HepG2 (cell line): ENCODE results near the gene SLC35F6. TPM values are rescaled to one million over a fixed set of nuclear protein-coding genes. Genes with fewer than 3 reads are reported as not detected.
A peak's percentile ranks its signal among the peaks of the same experiment; 100 is the strongest.

Source experiments
- ATF1 ChIP-seq: IDR thresholded peaks from 2 replicates; pipeline ENCODE4 v1.6.1; 2016; ENCODE audit warnings: mild to moderate bottlenecking, control low read depth
- DNMT3B ChIP-seq: conservative IDR thresholded peaks from 2 replicates; pipeline ENCODE4 v1.6.1; 2016; ENCODE audit warnings: missing biosample characterization, control low read depth
- HNF4G ChIP-seq, 2 experiments: sonication (generic) in 1 of 2; formaldehyde crosslinking in 1 of 2; IDR thresholded peaks; 2 replicates each; pipeline versions ENCODE4 v1.4.0 to v1.6.1; 2011 to 2020; ENCODE audit warnings: borderline replicate concordance in 2 of 2, low read depth in 2 of 2, mild to moderate bottlenecking in 2 of 2, low read length in 1 of 2, missing genetic modification reagents in 1 of 2, moderate library complexity in 1 of 2
- JUND ChIP-seq: sonication (generic); formaldehyde crosslinking; IDR thresholded peaks from 2 replicates; pipeline ENCODE4 v1.8.0; 2022; ENCODE audit warnings: mild to moderate bottlenecking, missing genetic modification reagents
- KDM6A ChIP-seq: IDR thresholded peaks from 2 replicates; pipeline ENCODE4 v1.6.1; 2016; ENCODE audit warnings: low read depth
- MYC ChIP-seq: sonication (generic); formaldehyde crosslinking; IDR thresholded peaks from 2 replicates; pipeline ENCODE4 v1.9.0; 2021; ENCODE audit warnings: missing genetic modification reagents, borderline replicate concordance
- NR1H2 ChIP-seq: sonication (generic); formaldehyde crosslinking; IDR thresholded peaks from 2 replicates; pipeline ENCODE4 v1.8.1; 2022; ENCODE audit warnings: low read depth, missing genetic modification reagents, borderline replicate concordance
- RAD21 ChIP-seq: fragments of 450-650 bp; formaldehyde crosslinking; IDR thresholded peaks from 2 replicates; pipeline ENCODE4 v1.5.0; 2020; ENCODE audit warnings: mild to moderate bottlenecking
- SNRNP70 ChIP-seq: fragments of 200-400 bp; formaldehyde crosslinking; IDR thresholded peaks from 2 replicates; pipeline ENCODE4 v1.6.1; 2017; ENCODE audit warnings: mild to moderate bottlenecking, low read depth, low read length, moderate library complexity
- SOX6 ChIP-seq, 2 experiments: fragments of 450-650 bp in 1 of 2; sonication (generic) in 1 of 2; formaldehyde crosslinking in 1 of 2; IDR thresholded peaks; 2 replicates each; pipeline versions ENCODE4 v1.4.0 to v1.6.1; 2017 to 2020; ENCODE audit warnings: antibody characterized with exemption in 1 of 2, mild to moderate bottlenecking in 1 of 2, missing genetic modification reagents in 1 of 2
- U2AF1 ChIP-seq: fragments of 200-400 bp; formaldehyde crosslinking; optimal IDR thresholded peaks from 2 replicates; pipeline ENCODE3; 2017; ENCODE audit warnings: mild to moderate bottlenecking, low read depth, low read length
- ZFP36L2 ChIP-seq: sonication (generic); formaldehyde crosslinking; IDR thresholded peaks from 2 replicates; pipeline ENCODE4 v1.4.0; 2020; ENCODE audit warnings: missing genetic modification reagents
- ZMYM3 ChIP-seq: sonication (generic); formaldehyde crosslinking; IDR thresholded peaks from 2 replicates; pipeline ENCODE4 v1.5.1; 2020; ENCODE audit warnings: mild to moderate bottlenecking, missing genetic modification reagents
- ZNF263 ChIP-seq: sonication (generic); formaldehyde crosslinking; IDR thresholded peaks from 2 replicates; pipeline ENCODE4 v1.4.0; 2020; ENCODE audit warnings: missing genetic modification reagents
- ZNF274 ChIP-seq: sonication (generic); formaldehyde crosslinking; IDR thresholded peaks from 2 replicates; pipeline ENCODE4 v1.5.1; 2020; ENCODE audit warnings: mild to moderate bottlenecking, missing genetic modification reagents
- ZNF430 ChIP-seq: sonication (generic); formaldehyde crosslinking; IDR thresholded peaks from 2 replicates; pipeline ENCODE4 v1.9.0; 2021; ENCODE audit warnings: mild to moderate bottlenecking, missing genetic modification reagents
- ZNF557 ChIP-seq: sonication (generic); formaldehyde crosslinking; IDR thresholded peaks from 2 replicates; pipeline ENCODE4 v1.4.0; 2020; ENCODE audit warnings: missing genetic modification reagents
- ZNF629 ChIP-seq: sonication (generic); formaldehyde crosslinking; conservative IDR thresholded peaks from 2 replicates; pipeline ENCODE4 v1.5.0; 2020; ENCODE audit warnings: missing genetic modification reagents
- ZNF768 ChIP-seq: sonication (generic); formaldehyde crosslinking; IDR thresholded peaks from 2 replicates; pipeline ENCODE4 v1.4.0; 2020; ENCODE audit warnings: missing genetic modification reagents
- ZSCAN9 ChIP-seq: IDR thresholded peaks from 2 replicates; pipeline ENCODE4 v1.6.1; 2016; ENCODE audit warnings: borderline replicate concordance
- polyA plus RNA-seq, 8 experiments: library from polyadenylated mRNA; depleted of rRNA in 3 of 8; stranded (reverse) in 7 of 8; unstranded in 1 of 8; fragments of >200 nt; fragmentation: Illumina TruSeq in 4 of 8; extraction: Trizol in 4 of 8; gene quantifications; 2 replicates each; pipeline versions ENCODE4 v1.2.1 to v1.2.3, GENCODE V29; 2011 to 2016; ENCODE audit warnings: low read depth in 4 of 8, missing spikeins in 1 of 8, mixed read lengths in 1 of 8; ENCODE audit not compliant: insufficient read depth in 1 of 8
- total RNA-seq, 5 experiments: library from RNA; depleted of rRNA; stranded (reverse); fragments of >200 nt; fragmentation: Illumina TruSeq; extraction: Trizol; gene quantifications; 2 replicates each; pipeline ENCODE4 v1.2.3, GENCODE V29; 2016; ENCODE audit warnings: low read depth in 1 of 5
- TF ChIP-seq, protein P1 (sequence below): sonication (generic); formaldehyde crosslinking; IDR thresholded peaks from 2 replicates; pipeline ENCODE4 v1.5.0; 2020; ENCODE audit warnings: missing genetic modification reagents, mild to moderate bottlenecking, borderline replicate concordance
- TF ChIP-seq, protein P2 (sequence below), 2 experiments: sonication (generic) in 1 of 2; formaldehyde crosslinking in 1 of 2; IDR thresholded peaks; 2 replicates each; pipeline versions ENCODE4 v1.6.1 to v1.9.0; 2014 to 2022; ENCODE audit warnings: antibody characterized with exemption in 1 of 2, borderline replicate concordance in 1 of 2, inconsistent platforms in 1 of 2, low read depth in 1 of 2, missing genetic modification reagents in 1 of 2

The SLC35F6 gene
- total and polyA plus RNA-seq, 2 of the 13 experiments (the other 11 are each of a cell fraction or from before 2014, with no cell fraction given) = 15.2 to 21.2 TPM

DNA sequence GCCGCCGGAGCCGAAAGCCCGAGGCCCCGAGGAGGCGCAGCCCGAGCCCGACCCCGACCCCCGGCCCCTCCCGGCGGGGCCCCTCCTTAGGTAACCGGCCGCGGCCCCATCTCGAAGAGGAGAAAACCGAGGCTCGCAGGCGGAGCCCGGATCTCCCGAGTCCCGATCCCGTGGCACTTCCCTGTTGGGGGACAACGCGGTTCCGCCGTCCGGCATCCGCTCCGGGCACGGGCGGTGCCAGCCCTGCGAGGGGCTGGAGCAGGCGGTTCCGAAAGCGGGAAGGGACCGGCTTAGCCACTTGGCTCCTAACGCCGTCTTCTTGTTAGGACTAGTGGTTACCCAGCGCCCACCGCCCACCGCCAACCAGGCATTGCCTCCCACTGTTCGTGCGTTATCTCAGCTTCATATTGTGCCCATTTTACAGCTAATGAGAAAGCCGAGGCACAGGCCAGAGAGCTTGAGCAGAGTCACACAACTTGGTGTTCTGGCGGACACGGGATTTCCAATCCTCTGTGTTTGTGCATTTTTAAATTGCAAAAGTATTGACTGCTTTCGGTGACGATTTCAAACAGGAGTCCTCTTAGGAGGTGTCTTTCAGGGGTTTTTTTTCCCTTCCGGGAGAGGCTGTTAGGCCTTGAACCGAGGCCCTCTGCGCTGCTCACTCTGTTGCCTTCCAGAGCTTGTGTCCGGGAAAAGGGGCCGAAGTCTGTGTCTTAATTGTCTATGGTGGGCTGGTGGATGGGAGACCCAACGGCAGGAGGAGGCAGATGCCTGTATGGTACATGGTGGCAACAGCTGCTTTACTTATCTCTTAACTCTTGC, 22.3 kb downstream of the SLC35F6 start (continued):
- TF ChIP-seq ZNF263 (CRISPR knock-in tag) = 0 out of 2 replicates have a peak, but pooled peaks have one; percentile 2
- TF ChIP-seq DNMT3B (CRISPR knock-in tag) = no peak
- no peak for TF ChIP-seq NR1H2
- no peak for TF ChIP-seq ZFP36L2 (CRISPR knock-in tag)
- peak; percentile 96 for TF ChIP-seq ZNF629 (CRISPR knock-in tag)
- no peak for TF ChIP-seq HNF4G (IDR thresholded peaks at IDR 0.05; ENCODE audit: borderline replicate concordance, low read depth, low read length)
- 0 out of 2 replicates have a peak, but pooled peaks have one; percentile 0 for TF ChIP-seq HNF4G (CRISPR knock-in tag; IDR thresholded peaks at IDR 0.05; ENCODE audit: borderline replicate concordance, low read depth)
- no peak for TF ChIP-seq KDM6A (CRISPR knock-in tag)
- TF ChIP-seq ZNF557 (CRISPR knock-in tag) = no peak
- TF ChIP-seq RAD21 (CRISPR knock-in tag) = peak; percentile 6; the same call in 1 of the 2 replicates
- TF ChIP-seq ZNF768 (CRISPR knock-in tag) = peak; percentile 57; the same call in 1 of the 2 replicates
- TF ChIP-seq, protein P1, sequence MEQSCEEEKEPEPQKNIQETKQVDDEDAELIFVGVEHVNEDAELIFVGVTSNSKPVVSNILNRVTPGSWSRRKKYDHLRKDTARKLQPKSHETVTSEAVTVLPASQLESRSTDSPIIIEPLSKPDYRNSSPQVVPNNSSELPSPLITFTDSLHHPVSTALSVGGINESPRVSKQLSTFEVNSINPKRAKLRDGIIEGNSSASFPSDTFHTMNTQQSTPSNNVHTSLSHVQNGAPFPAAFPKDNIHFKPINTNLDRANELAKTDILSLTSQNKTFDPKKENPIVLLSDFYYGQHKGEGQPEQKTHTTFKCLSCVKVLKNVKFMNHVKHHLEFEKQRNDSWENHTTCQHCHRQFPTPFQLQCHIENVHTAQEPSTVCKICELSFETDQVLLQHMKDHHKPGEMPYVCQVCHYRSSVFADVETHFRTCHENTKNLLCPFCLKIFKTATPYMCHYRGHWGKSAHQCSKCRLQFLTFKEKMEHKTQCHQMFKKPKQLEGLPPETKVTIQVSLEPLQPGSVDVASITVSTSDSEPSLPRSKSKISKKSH = 0 out of 2 replicates have a peak, but pooled peaks have one; percentile 24
- TF ChIP-seq, protein P2, sequence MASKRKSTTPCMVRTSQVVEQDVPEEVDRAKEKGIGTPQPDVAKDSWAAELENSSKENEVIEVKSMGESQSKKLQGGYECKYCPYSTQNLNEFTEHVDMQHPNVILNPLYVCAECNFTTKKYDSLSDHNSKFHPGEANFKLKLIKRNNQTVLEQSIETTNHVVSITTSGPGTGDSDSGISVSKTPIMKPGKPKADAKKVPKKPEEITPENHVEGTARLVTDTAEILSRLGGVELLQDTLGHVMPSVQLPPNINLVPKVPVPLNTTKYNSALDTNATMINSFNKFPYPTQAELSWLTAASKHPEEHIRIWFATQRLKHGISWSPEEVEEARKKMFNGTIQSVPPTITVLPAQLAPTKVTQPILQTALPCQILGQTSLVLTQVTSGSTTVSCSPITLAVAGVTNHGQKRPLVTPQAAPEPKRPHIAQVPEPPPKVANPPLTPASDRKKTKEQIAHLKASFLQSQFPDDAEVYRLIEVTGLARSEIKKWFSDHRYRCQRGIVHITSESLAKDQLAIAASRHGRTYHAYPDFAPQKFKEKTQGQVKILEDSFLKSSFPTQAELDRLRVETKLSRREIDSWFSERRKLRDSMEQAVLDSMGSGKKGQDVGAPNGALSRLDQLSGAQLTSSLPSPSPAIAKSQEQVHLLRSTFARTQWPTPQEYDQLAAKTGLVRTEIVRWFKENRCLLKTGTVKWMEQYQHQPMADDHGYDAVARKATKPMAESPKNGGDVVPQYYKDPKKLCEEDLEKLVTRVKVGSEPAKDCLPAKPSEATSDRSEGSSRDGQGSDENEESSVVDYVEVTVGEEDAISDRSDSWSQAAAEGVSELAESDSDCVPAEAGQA (IDR thresholded peaks at IDR 0.05; ENCODE audit: low read depth) = no peak
- TF ChIP-seq, protein P2 (CRISPR knock-in tag; IDR thresholded peaks at IDR 0.05; ENCODE audit: borderline replicate concordance) = no peak
- no peak for TF ChIP-seq ZSCAN9 (CRISPR knock-in tag)
- no peak for TF ChIP-seq U2AF1
- TF ChIP-seq SNRNP70 = no peak
- TF ChIP-seq SOX6 (IDR thresholded peaks at IDR 0.05) = no peak
- TF ChIP-seq SOX6 (CRISPR knock-in tag; IDR thresholded peaks at IDR 0.05) = no peak
- TF ChIP-seq MYC = peak; percentile 28; the same call in 1 of the 2 replicates
- peak; percentile 22; the same call in 1 of the 2 replicates for TF ChIP-seq ZNF430 (CRISPR knock-in tag)
- TF ChIP-seq ZMYM3 (CRISPR knock-in tag) = peak; percentile 61
- TF ChIP-seq ZNF274 = no peak
- no peak for TF ChIP-seq ATF1 (CRISPR knock-in tag)
- TF ChIP-seq JUND (CRISPR knock-in tag) = no peak
